Liver (tissue), 9 donors: Measurements from ENCODE around the gene LEMD1. TPM values are rescaled to one million over a fixed set of nuclear protein-coding genes. Genes with fewer than 3 reads are reported as not detected.

ENCODE experiments used
- DNase-seq: peaks from one replicate; pipeline ENCODE4 v3.0.0-alpha.2; 2017; ENCODE audit warnings: low spot score
- H3K27ac ChIP-seq, 2 donors: one replicate each; pipeline ENCODE4 v1.7.0; 2013; ENCODE audit warnings: inconsistent platforms in 2 of 2, low read length in 2 of 2, control low read depth in 1 of 2, low read depth in 1 of 2, mild to moderate bottlenecking in 1 of 2
- H3K27me3 ChIP-seq, 4 donors: one replicate each; pipeline versions ENCODE4 v1.6.1 to v1.7.0; 2013; ENCODE audit warnings: low read length in 3 of 4, inconsistent platforms in 1 of 4, mild to moderate bottlenecking in 1 of 4, moderate library complexity in 1 of 4; ENCODE audit not compliant: control insufficient read depth in 4 of 4, insufficient read depth in 4 of 4
- H3K36me3 ChIP-seq, 4 donors: one replicate each; pipeline versions ENCODE4 v1.6.1 to v1.7.0; 2013; ENCODE audit warnings: low read length in 3 of 4, mild to moderate bottlenecking in 3 of 4, low read depth in 1 of 4, moderate library complexity in 1 of 4; ENCODE audit not compliant: control insufficient read depth in 4 of 4, insufficient read depth in 3 of 4
- H3K4me1 ChIP-seq, 4 donors: one replicate each; pipeline versions ENCODE4 v1.6.1 to v1.7.0; 2013; ENCODE audit warnings: low read length in 3 of 4, mild to moderate bottlenecking in 3 of 4, moderate library complexity in 1 of 4; ENCODE audit not compliant: control insufficient read depth in 4 of 4, insufficient read depth in 4 of 4
- H3K4me3 ChIP-seq, 3 donors: one replicate each; pipeline versions ENCODE4 v1.6.1 to v1.7.0; 2013; ENCODE audit warnings: low read length in 3 of 3, control low read depth in 1 of 3, low read depth in 1 of 3, mild to moderate bottlenecking in 1 of 3
- H3K9ac ChIP-seq, 2 donors: one replicate each; pipeline ENCODE4 v1.7.0; 2013; ENCODE audit warnings: low read length in 2 of 2, mild to moderate bottlenecking in 2 of 2, moderate library complexity in 2 of 2, control low read depth in 1 of 2, low read depth in 1 of 2
- H3K9me3 ChIP-seq, 4 donors: one replicate each; pipeline versions ENCODE4 v1.6.1 to v1.7.0; 2013; ENCODE audit warnings: low read length in 3 of 4; ENCODE audit not compliant: control insufficient read depth in 4 of 4
- ATF3 ChIP-seq: IDR thresholded peaks from 2 replicates; pipeline ENCODE4 v1.6.1; 2016; ENCODE audit warnings: antibody characterized with exemption
- CTCF ChIP-seq: fragments of 150-350 bp; IDR thresholded peaks from 2 replicates; pipeline ENCODE4 v1.5.1; 2017; ENCODE audit warnings: improper control_type of control experiment, low read depth, low read length; ENCODE audit not compliant: missing input control
- EGR1 ChIP-seq, 2 donors: IDR thresholded peaks; 2 replicates each; pipeline ENCODE4 v1.6.1; 2016 to 2018; ENCODE audit warnings: antibody characterized with exemption in 2 of 2, low read depth in 2 of 2
- FOXA1 ChIP-seq: IDR thresholded peaks from 2 replicates; pipeline ENCODE4 v1.6.1; 2016; ENCODE audit warnings: antibody characterized with exemption
- FOXA2 ChIP-seq: IDR thresholded peaks from 2 replicates; pipeline ENCODE4 v1.6.1; 2016; ENCODE audit warnings: antibody characterized with exemption
- GABPA ChIP-seq, 2 donors: IDR thresholded peaks in 1 of 2; conservative IDR thresholded peaks in 1 of 2; 2 replicates each; pipeline ENCODE4 v1.6.1; 2016; ENCODE audit warnings: antibody characterized with exemption in 2 of 2, mild to moderate bottlenecking in 1 of 2, moderate library complexity in 1 of 2
- HNF4A ChIP-seq, 2 donors: conservative IDR thresholded peaks; 2 replicates each; pipeline ENCODE4 v1.6.1; 2016; ENCODE audit warnings: antibody characterized with exemption in 2 of 2, mild to moderate bottlenecking in 2 of 2
- HNF4G ChIP-seq: IDR thresholded peaks from 2 replicates; pipeline ENCODE4 v1.6.1; 2016; ENCODE audit warnings: antibody characterized with exemption
- JUND ChIP-seq, 2 donors: IDR thresholded peaks; 2 replicates each; pipeline ENCODE4 v1.6.1; 2016; ENCODE audit warnings: antibody characterized with exemption in 2 of 2
- MAX ChIP-seq: IDR thresholded peaks from 2 replicates; pipeline ENCODE4 v1.6.1; 2016; ENCODE audit warnings: antibody characterized with exemption
- NR2F2 ChIP-seq: IDR thresholded peaks from 2 replicates; pipeline ENCODE4 v1.6.1; 2016; ENCODE audit warnings: antibody characterized with exemption
- RAD21 ChIP-seq, 2 donors: IDR thresholded peaks; 2 replicates each; pipeline ENCODE4 v1.6.1; 2016; ENCODE audit warnings: antibody characterized with exemption in 2 of 2, mild to moderate bottlenecking in 2 of 2
- RXRA ChIP-seq, 2 donors: IDR thresholded peaks; 2 replicates each; pipeline ENCODE4 v1.6.1; 2017 to 2018; ENCODE audit warnings: antibody characterized with exemption in 2 of 2, mild to moderate bottlenecking in 1 of 2
- SP1 ChIP-seq: IDR thresholded peaks from 2 replicates; pipeline ENCODE4 v1.6.1; 2018; ENCODE audit warnings: antibody characterized with exemption, mild to moderate bottlenecking
- TAF1 ChIP-seq: conservative IDR thresholded peaks from 2 replicates; pipeline ENCODE4 v1.6.1; 2016; ENCODE audit warnings: antibody characterized with exemption, mild to moderate bottlenecking
- YY1 ChIP-seq: IDR thresholded peaks from 2 replicates; pipeline ENCODE4 v1.6.1; 2016; ENCODE audit warnings: antibody characterized with exemption, mild to moderate bottlenecking
- ZBTB33 ChIP-seq: IDR thresholded peaks from 2 replicates; pipeline ENCODE4 v1.6.1; 2016; ENCODE audit warnings: antibody characterized with exemption
- WGBS: extraction: QIAGEN DNeasy Blood & Tissue Kit; methylation state at CpG from one replicate; pipeline ENCODE4 v1.1.7; 2013; 5-methylcytosine and 5-hydroxymethylcytosine counted together
- polyA plus RNA-seq, 2 donors: library from polyadenylated mRNA; stranded (reverse) in 1 of 2; unstranded in 1 of 2; fragments of 200-250 nt in 1 of 2; fragments of >200 nt in 1 of 2; fragmentation: Nextera tagmentation in 1 of 2; extraction: Ambion mirVana in 1 of 2; gene quantifications; one replicate each; pipeline versions ENCODE4 v1.2.1 to v1.2.3, GENCODE V29; 2013 to 2015
- total RNA-seq, 2 donors: library from RNA; depleted of rRNA; stranded (reverse); fragments of >200 nt; gene quantifications; one replicate each; pipeline ENCODE4 v1.2.3, GENCODE V29; 2014
- donor health status: healthy.
- donor health status: healthy.
- donor health status: healthy.
- donor health status: healthy.
- donor health status: healthy.

The LEMD1 gene
- total and polyA plus RNA-seq, 4 donors, result not detected

- TF ChIP-seq FOXA1 (no peak), YY1 (no peak), JUND (IDR thresholded peaks at IDR 0.05) (no peak), GABPA (IDR thresholded peaks at IDR 0.05 in 1 of 2, conservative IDR thresholded peaks at IDR 0.05 in 1 of 2) (no peak), RAD21 (IDR thresholded peaks at IDR 0.05) (no peak), RXRA (IDR thresholded peaks at IDR 0.05) (no peak), HNF4A (conservative IDR thresholded peaks at IDR 0.05) (no peak), ZBTB33 (no peak), CTCF (no peak), MAX (no peak), NR2F2 (no peak)
- no peaks in the 10 kb centered on the region for H3K27me3 ChIP-seq
- no peak overlapping the region for H3K9ac ChIP-seq
- no peaks in the 10 kb centered on the region for H3K36me3 ChIP-seq
- no peak overlapping the region for H3K27ac ChIP-seq
- no peak overlapping the region for H3K4me3 ChIP-seq
- 89% methylated on average over 3 of the region's 3 CpGs for WGBS
- no peak for DNase-seq
- H3K9me3 ChIP-seq, result no peaks in the 10 kb centered on the region
- peaks cover 0 to 18% (median 1%) of the 10 kb centered on the region in 4 donors for H3K4me1 ChIP-seq
These were observed 19.8 kb upstream of the LEMD1 start for GRCh38 chr1:205441716-205442050.

- no peak overlapping the region for H3K9ac ChIP-seq
- peaks cover 0 to 18% (median 1%) of the 10 kb centered on the region in 4 donors for H3K4me1 ChIP-seq
- no peaks in the 10 kb centered on the region for H3K27me3 ChIP-seq
- H3K9me3 ChIP-seq, result no peaks in the 10 kb centered on the region
- H3K36me3 ChIP-seq, result no peaks in the 10 kb centered on the region
- no peak overlapping the region for H3K4me3 ChIP-seq
- 74% methylated on average over 6 of the region's 6 CpGs for WGBS
- no peak overlapping the region for H3K27ac ChIP-seq
- no peak for TF ChIP-seq FOXA2
- no peak for DNase-seq
These were observed 19.4 kb upstream of the LEMD1 start for GRCh38 chr1:205441318-205441633.

GRCh38 chr1:205440476-205441317, 18.8 kb upstream of the LEMD1 start:
- Histone ChIP-seq H3K9me3 (no peaks in the 10 kb centered on the region), H3K4me1 (peaks cover 0 to 18% (median 1%) of the 10 kb centered on the region in 4 donors), H3K27ac (no peak overlapping the region), H3K27me3 (no peaks in the 10 kb centered on the region), H3K9ac (no peak overlapping the region), H3K36me3 (no peaks in the 10 kb centered on the region), H3K4me3 (no peak overlapping the region)
- no peak for DNase-seq
- WGBS, result 59% methylated on average over 15 of the region's 15 CpGs
- TF ChIP-seq ATF3, result no peak
- TF ChIP-seq JUND (IDR thresholded peaks at IDR 0.05), result no peak
- TF ChIP-seq EGR1 (IDR thresholded peaks at IDR 0.05; ENCODE audit: low read depth in 2 of 2), result no peak
- no peak for TF ChIP-seq GABPA (IDR thresholded peaks at IDR 0.05 in 1 of 2, conservative IDR thresholded peaks at IDR 0.05 in 1 of 2)
- no peak for TF ChIP-seq TAF1
- no peak for TF ChIP-seq CTCF
- TF ChIP-seq RXRA (IDR thresholded peaks at IDR 0.05), result no peak
- TF ChIP-seq SP1, result no peak
- TF ChIP-seq ZBTB33, result no peak
- TF ChIP-seq MAX, result no peak
- TF ChIP-seq YY1, result no peak
- TF ChIP-seq HNF4A (conservative IDR thresholded peaks at IDR 0.05), result no peak
- no peak for TF ChIP-seq RAD21 (IDR thresholded peaks at IDR 0.05)
- no peak for TF ChIP-seq FOXA1
- no peak for TF ChIP-seq HNF4G
